Measurements from ENCODE around the gene ISG20L2.

GRCh38 chr1:156733989-156734584, 5.5 kb upstream of the ISG20L2 start:
- TF ChIP-seq EZH2 (IDR thresholded peaks at IDR 0.05; ENCODE audit: low read depth, unreplicated experiment), result no peak
- no peak for TF ChIP-seq CTCF (conservative IDR thresholded peaks at IDR 0.05; ENCODE audit: low read depth in 2 of 2)
- no peak for TF ChIP-seq CREB1 (CRISPR knock-in tag; IDR thresholded peaks at IDR 0.05; ENCODE audit: low read depth)
- no peak for TF ChIP-seq POLR2AphosphoS5 (IDR thresholded peaks at IDR 0.05; ENCODE audit: low read depth)
- no peak for TF ChIP-seq REST (IDR thresholded peaks at IDR 0.05; ENCODE audit: unreplicated experiment)
- no peak for TF ChIP-seq ETS1 (IDR thresholded peaks at IDR 0.05)
- TF ChIP-seq JUNB (IDR thresholded peaks at IDR 0.05; ENCODE audit: unreplicated experiment), result no peak
- no peak for TF ChIP-seq EZH2phosphoT487 (IDR thresholded peaks at IDR 0.05; ENCODE audit: unreplicated experiment)
- no peak for TF ChIP-seq NANOG (IDR thresholded peaks at IDR 0.05; ENCODE audit: borderline replicate concordance)
- TF ChIP-seq ZNF331 (CRISPR knock-in tag; IDR thresholded peaks at IDR 0.05; ENCODE audit: low read depth), result no peak
- TF ChIP-seq ZNF114 (CRISPR knock-in tag; IDR thresholded peaks at IDR 0.05), result no peak
- no peak for TF ChIP-seq STAT1 (IDR thresholded peaks at IDR 0.05; ENCODE audit: unreplicated experiment)

Measured in GM23338 (cell line).